SU-DHL-6 (cell line): Measurements from ENCODE around the gene SCAMP5.

Experiments
- H2AFZ ChIP-seq: fragments of 200-600 bp; sonication (generic); 2 replicates; pipeline ENCODE4 v1.6.1; 2014; ENCODE audit warnings: low read depth, mild to moderate bottlenecking, moderate library complexity, mixed read lengths, antibody characterized with exemption, low read length; ENCODE audit not compliant: severe bottlenecking
- H3F3A ChIP-seq: fragments of 200-600 bp; shearing (Covaris generic); 2 replicates; pipeline ENCODE4 v1.6.0; 2016; ENCODE audit warnings: antibody characterized with exemption, mild to moderate bottlenecking; ENCODE audit not compliant: insufficient read depth
- H3K27ac ChIP-seq: fragments of 200-600 bp; sonication (generic); 2 replicates; pipeline ENCODE4 v1.5.1; 2016; ENCODE audit warnings: low read depth, mild to moderate bottlenecking, low read length, moderate library complexity, mixed read lengths
- H3K27me3 ChIP-seq: fragments of 200-600 bp; sonication (generic), shearing (Covaris generic); 2 replicates; pipeline ENCODE4 v1.6.0; 2014; ENCODE audit warnings: mild to moderate bottlenecking, low read length
- H3K36me3 ChIP-seq: fragments of 200-600 bp; sonication (generic); 2 replicates; pipeline ENCODE4 v1.6.1; 2014; ENCODE audit warnings: mild to moderate bottlenecking, low read length, mixed read lengths
- H3K4me2 ChIP-seq: fragments of 300-600, 200-600 bp; shearing (Covaris generic), sonication (generic); 2 replicates; pipeline ENCODE4 v1.6.0; 2014; ENCODE audit warnings: low read length, low read depth, mild to moderate bottlenecking; ENCODE audit not compliant: poor library complexity, severe bottlenecking
- H3K4me3 ChIP-seq: fragments of 200-600 bp; sonication (generic); 2 replicates; pipeline ENCODE4 v1.5.1; 2014; ENCODE audit warnings: antibody characterized with exemption, low read length, mild to moderate bottlenecking, mixed read lengths; ENCODE audit not compliant: insufficient read depth, poor library complexity, severe bottlenecking
- H3K79me2 ChIP-seq: fragments of 200-600 bp; sonication (generic); 2 replicates; pipeline ENCODE4 v1.6.1; 2014; ENCODE audit warnings: mild to moderate bottlenecking, low read length, moderate library complexity; ENCODE audit not compliant: insufficient read depth
- H3K9ac ChIP-seq: fragments of 200-600 bp; sonication (generic); 2 replicates; pipeline ENCODE4 v1.7.0; 2014; ENCODE audit warnings: mild to moderate bottlenecking, low read length
- H3K9me2 ChIP-seq: fragments of 200-600 bp; sonication (generic); replicated peaks from 2 replicates; pipeline ENCODE4 v1.6.1; 2014; ENCODE audit warnings: low read length; ENCODE audit not compliant: insufficient read depth
- H3K9me3 ChIP-seq: fragments of 200-600 bp; sonication (generic); 2 replicates; pipeline ENCODE4 v1.6.1; 2014; ENCODE audit warnings: low read length, mixed read lengths; ENCODE audit not compliant: insufficient read depth
- H4K20me1 ChIP-seq: fragments of 200-600 bp; sonication (generic); 2 replicates; pipeline ENCODE4 v1.6.1; 2014; ENCODE audit warnings: low read depth, mild to moderate bottlenecking, antibody characterized with exemption, low read length, moderate library complexity, mixed read lengths
- CTCF ChIP-seq: fragments of 200-600 bp; sonication (generic); IDR thresholded peaks from one replicate; pipeline ENCODE4 v1.5.1; 2017; ENCODE audit warnings: antibody characterized with exemption, mild to moderate bottlenecking, low read length, moderate library complexity; ENCODE audit not compliant: insufficient read depth, poor library complexity, severe bottlenecking
- EZH2phosphoT487 ChIP-seq: fragments of 200-600 bp; sonication (generic), shearing (Covaris generic); conservative IDR thresholded peaks from 2 replicates; pipeline ENCODE4 v1.6.1; 2018; ENCODE audit warnings: mild to moderate bottlenecking, antibody characterized with exemption, low read length, moderate library complexity, mixed read lengths

The SCAMP5 gene

GRCh38 chr15:75067123-75067830, 71.9 kb downstream of the SCAMP5 start:
- Histone ChIP-seq H3K79me2 (no peaks in the 10 kb centered on the region), H2AFZ (no peak overlapping the region), H3K4me2 (no peak overlapping the region), H4K20me1 (no peaks in the 10 kb centered on the region), H3K36me3 (no peaks in the 10 kb centered on the region), H3K27ac (no peak overlapping the region), H3K9me2 (no peaks in the 10 kb centered on the region), H3F3A (no peaks in the 10 kb centered on the region), H3K9ac (no peak overlapping the region), H3K4me3 (no peak overlapping the region), H3K9me3 (no peaks in the 10 kb centered on the region), H3K27me3 (no peaks in the 10 kb centered on the region)
- TF ChIP-seq CTCF (no peak), EZH2phosphoT487 (no peak)

- Histone ChIP-seq H3K9me3 (no peaks in the 10 kb centered on the region), H3K4me3 (no peak overlapping the region), H3K4me2 (no peak overlapping the region), H2AFZ (no peak overlapping the region), H3K79me2 (no peaks in the 10 kb centered on the region), H3K27me3 (no peaks in the 10 kb centered on the region), H3K27ac (no peak overlapping the region), H3F3A (no peaks in the 10 kb centered on the region), H3K36me3 (no peaks in the 10 kb centered on the region), H3K9me2 (no peaks in the 10 kb centered on the region), H3K9ac (no peak overlapping the region), H4K20me1 (no peaks in the 10 kb centered on the region)
- TF ChIP-seq EZH2phosphoT487 (no peak), CTCF (no peak)
These were observed 73.4 kb downstream of the SCAMP5 start for GRCh38 chr15:75068748-75069147.

GRCh38 chr15:75069301-75069925, 74.0 kb downstream of the SCAMP5 start:
- no peaks in the 10 kb centered on the region for H3K27me3 ChIP-seq
- no peak overlapping the region for H2AFZ ChIP-seq
- no peaks in the 10 kb centered on the region for H3K36me3 ChIP-seq
- H3F3A ChIP-seq = no peaks in the 10 kb centered on the region
- H3K4me2 ChIP-seq = no peak overlapping the region
- no peaks in the 10 kb centered on the region for H4K20me1 ChIP-seq
- H3K9ac ChIP-seq = no peak overlapping the region
- H3K9me2 ChIP-seq = no peaks in the 10 kb centered on the region
- no peak overlapping the region for H3K27ac ChIP-seq
- no peaks in the 10 kb centered on the region for H3K79me2 ChIP-seq
- no peak for TF ChIP-seq EZH2phosphoT487
- TF ChIP-seq CTCF = no peak
- no peak overlapping the region for H3K4me3 ChIP-seq
- H3K9me3 ChIP-seq = no peaks in the 10 kb centered on the region
